ENCODE data around the gene UHMK1. TPM values are rescaled to one million over a fixed set of nuclear protein-coding genes. Genes with fewer than 3 reads are reported as not detected.

Gene UHMK1
- total RNA-seq, 1 donor from 2014 or later = 24.7 TPM

GRCh38 chr1:162502077-162502476 lies 4.5 kb downstream of the UHMK1 start:
- intact Hi-C loops (cut with DNase I) = no loop called here
- no peak for DNase-seq (ENCODE audit: low spot score)

DNA sequence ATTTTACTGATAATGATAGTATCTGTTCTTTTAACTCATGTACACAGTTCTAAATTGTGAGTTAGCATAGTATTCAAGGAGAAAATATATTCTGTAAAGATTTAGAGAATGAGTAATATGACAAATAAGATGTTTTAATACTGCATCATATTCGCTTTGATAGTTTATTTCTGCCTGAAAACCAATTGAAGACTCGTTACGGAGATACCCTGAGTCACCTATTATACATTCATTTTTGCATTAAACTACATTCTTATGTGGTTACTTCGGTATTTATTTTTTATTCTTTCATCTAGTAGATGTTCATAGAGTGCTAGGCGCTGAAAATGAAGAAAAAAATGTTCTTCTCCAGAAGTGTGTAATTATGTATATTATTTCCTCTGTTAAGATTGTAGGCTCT lies 5.3 kb downstream of the UHMK1 start:
- no peak for DNase-seq (ENCODE audit: low spot score)
- intact Hi-C loops (cut with DNase I) = no loop called here

DNA sequence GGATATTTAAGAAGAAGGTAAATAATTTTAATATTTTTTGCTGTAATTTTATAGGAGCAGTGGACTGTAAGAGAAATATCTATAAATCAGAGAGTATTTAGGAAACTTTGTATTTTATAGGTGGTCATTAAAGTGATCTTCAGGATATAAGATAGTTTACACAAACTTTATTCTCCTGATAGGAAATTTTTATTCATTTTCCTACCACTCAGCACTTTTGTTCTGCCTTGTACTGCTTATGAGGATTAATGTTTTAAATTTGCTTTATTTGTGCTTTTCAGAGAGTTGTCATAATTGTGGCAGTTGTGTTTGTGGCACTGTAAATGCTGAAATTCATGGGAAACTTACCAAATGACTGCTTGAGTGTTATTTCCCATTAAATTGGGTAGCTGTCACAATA lies 29.7 kb downstream of the UHMK1 start:
- intact Hi-C loops (cut with DNase I) = no loop called here
- DNase-seq (ENCODE audit: low spot score) = no peak

DNA sequence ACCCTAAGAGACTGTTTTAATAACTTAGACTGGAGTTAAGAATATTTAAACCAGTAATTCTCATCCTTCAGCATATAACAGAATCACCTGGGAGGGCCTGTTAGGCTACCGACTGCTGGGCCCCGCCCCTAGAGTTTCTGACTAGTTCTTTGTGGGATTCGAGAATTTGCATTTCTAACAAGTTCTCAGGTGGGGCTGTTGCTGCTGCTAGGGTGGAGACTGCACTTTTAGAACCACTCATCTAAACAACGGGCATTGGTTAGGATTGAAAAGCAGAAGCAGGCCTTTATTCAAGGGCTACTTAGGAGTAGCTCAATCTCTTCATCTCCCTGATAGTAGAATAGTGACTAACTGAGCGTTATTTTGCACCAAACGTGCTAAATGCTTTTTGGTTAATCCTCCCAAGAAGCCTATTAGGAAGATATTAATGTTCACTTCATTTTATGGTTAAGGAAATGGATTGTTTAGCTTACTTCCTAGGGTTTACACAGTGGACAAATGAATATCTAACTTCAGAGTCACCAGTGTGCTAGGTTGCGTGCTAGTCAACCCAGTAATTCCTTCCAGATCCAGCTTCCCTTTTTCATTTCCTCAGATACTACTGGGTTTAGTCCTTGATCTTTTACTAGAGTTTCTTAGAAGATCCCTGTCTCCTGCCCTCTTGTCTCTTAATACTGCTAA lies 32.8 kb downstream of the UHMK1 start:
- no peak for DNase-seq (ENCODE audit: low spot score)
- intact Hi-C loops (cut with DNase I) = no loop called here

GRCh38 chr1:162530988-162531319 lies 33.3 kb downstream of the UHMK1 start:
- intact Hi-C loops (cut with DNase I) = no loop called here
- no peak for DNase-seq (ENCODE audit: low spot score)

- no peak for DNase-seq (ENCODE audit: low spot score)
- intact Hi-C loops (cut with DNase I) = no loop called here
Measured at GRCh38 chr1:162535501-162535900, 37.9 kb downstream of the UHMK1 start.

DNA sequence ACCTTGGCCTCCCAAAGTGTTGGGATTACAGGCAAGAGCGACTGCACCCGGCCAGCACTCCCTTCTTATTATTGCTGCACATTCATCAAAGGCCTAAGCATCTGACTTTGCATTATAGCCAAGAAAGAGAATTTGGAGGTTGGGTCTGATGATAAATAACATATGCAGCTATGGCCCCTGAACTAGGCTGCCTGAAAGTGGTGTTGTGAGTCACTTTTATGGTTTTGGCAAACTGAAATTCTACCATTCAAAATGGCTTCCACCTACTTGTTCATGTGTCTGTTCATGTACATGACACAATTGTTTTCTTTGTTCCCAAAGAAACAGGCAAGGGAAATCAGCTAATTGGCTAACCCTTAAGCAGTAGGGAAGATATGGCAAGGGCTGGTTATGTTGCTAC lies 38.9 kb downstream of the UHMK1 start:
- intact Hi-C loops (cut with DNase I) = no loop called here

GRCh38 chr1:162537216-162537615 lies 39.6 kb downstream of the UHMK1 start:
- intact Hi-C loops (cut with DNase I) = no loop called here
- DNase-seq (ENCODE audit: low spot score) = no peak

More for the DNA sequence above, 38.9 kb downstream of the UHMK1 start:
- no peak for DNase-seq (ENCODE audit: low spot score)

DNA sequence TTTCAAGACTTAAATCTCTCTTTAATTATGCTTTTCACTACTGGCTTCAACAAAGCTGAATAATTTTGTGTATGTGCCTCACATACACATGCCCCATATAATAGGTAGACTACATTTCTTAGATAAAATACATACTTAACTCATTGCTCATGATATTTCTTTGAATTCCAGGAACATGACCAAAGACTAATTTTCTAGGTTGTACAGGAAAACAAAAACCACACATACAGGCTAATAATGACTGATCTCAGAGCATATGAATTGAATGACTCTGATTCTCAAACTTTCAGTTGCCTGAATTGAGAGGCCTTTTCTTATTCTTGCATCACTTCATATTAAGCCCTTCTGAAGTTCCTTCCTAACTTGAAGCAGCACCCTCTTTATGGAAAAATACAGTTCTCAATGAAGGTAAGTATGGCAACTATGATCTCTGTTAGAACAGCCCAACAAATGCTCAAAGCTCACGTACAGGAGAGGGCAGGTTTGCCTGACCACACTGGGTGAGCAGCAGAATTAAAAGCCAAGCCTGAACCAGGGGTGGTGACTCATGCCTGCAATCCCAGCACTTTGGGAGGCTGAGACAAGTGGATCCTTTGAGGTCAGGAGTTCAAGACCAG lies 41.3 kb downstream of the UHMK1 start:
- intact Hi-C loops (cut with DNase I) = no loop called here
- DNase-seq (ENCODE audit: low spot score) = no peak

GRCh38 chr1:162541619-162542141 lies 44.1 kb downstream of the UHMK1 start:
- DNase-seq (ENCODE audit: low spot score) = no peak
- intact Hi-C loops (cut with DNase I) = no loop called here

DNA sequence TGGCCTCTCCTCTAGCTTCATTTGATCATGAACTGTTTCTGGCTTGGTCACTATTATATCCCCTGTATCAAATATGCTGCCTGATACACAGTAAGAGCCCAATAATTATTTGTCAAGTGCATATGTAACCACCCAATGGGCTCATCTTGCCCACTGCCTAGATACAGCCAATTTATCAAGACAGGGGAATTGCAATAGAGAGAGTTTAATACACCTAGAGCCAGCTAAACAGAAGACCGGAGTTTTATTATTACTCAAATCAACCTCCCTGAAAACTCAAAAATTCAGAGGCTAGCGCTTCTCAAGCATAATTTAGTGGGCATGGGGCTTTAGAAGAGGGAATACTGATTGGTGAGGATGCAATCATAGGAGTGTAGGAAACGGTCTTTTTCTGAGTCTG lies 45.6 kb downstream of the UHMK1 start:
- intact Hi-C loops (cut with DNase I) = no loop called here

GRCh38 chr1:162548170-162548569 lies 50.6 kb downstream of the UHMK1 start:
- intact Hi-C loops (cut with DNase I) = no loop called here
- no peak for DNase-seq (ENCODE audit: low spot score)

More for the DNA sequence above, 45.6 kb downstream of the UHMK1 start:
- no peak for DNase-seq (ENCODE audit: low spot score)

- intact Hi-C loops (cut with DNase I) = no loop called here
- DNase-seq (ENCODE audit: low spot score) = no peak
Measured at GRCh38 chr1:162549001-162549400, 51.4 kb downstream of the UHMK1 start.

DNA sequence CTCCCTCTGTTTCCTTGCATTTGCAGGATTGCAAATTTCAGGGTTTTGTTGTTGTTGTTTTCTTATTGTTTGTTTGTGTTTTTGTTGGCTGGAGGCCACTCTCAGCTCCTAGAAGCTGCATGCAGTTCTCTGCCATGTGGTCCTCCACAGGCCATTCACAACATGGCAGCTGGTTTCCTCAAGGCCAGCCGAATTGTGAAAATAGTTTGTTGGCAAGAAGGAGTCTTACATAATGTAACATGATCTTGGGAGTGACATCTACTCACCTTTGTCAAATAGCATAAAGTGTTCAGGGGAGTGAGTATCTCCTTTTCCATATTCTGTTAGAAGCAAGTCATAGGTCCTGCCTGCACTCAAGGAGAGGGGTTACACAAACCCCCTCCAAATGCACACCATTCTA lies 53.3 kb downstream of the UHMK1 start:
- DNase-seq (ENCODE audit: low spot score) = no peak
- intact Hi-C loops (cut with DNase I) = no loop called here

DNA sequence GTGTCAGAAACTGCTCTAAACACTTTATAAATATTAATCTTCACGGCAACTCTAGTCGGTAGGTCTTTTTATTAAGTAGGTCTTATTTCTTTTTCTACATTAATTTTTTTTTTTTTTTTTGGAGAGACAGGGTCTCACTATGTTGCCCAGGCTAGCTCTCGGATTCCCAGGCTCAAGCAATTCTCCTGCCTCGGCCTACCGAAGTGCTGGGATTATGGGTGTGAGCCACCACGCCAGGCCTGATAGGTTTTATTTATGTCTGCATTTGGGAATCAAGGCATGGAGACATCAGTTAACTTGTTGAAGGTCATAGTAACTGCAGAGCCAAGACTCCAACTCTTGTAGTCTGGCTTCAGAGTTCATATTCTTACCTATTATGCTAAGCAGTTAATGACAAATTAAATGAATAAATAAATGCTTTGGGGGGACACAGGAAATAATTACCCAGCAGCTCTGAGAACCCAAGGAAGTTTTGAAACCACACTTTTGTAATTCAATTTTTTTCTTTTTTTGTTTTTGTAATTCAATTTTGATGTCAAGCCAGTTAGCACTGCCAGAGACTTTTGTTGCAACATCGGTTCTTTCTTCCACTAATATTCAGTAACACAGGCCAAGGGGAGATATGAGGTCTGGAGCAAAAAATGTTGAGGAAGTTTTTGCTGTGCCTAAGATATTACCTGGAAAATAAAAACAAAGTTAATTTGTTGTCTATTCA lies 54.5 kb downstream of the UHMK1 start:
- intact Hi-C loops (cut with DNase I) = no loop called here
- DNase-seq (ENCODE audit: low spot score) = no peak

DNA sequence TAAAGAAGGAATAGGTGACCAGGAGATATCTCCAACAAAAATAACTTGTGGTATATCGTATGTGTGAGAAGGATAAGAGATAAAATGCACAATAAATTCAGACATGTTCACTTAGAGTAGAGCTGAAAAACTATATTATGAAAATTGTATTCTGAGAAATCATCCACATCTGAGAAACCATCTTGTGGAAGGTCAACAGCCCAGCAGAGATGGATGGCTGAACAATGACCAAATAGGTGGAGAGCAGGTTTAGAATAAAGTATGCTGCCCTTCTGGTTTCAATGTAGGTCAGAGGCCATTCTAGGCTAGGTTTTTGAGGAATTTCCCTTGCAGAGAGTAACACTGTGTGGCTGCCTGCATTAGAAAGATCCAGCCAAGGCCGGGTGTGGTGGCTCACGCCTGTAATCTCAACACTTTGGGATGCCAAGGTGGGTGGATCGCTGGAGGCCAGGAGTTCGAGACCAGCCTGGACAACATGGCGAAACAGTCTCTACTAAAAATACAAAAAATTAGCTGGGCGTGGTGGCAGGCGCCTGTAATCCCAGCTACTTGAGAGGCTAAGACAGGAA lies 55.1 kb downstream of the UHMK1 start:
- intact Hi-C loops (cut with DNase I) = no loop called here
- no peak for DNase-seq (ENCODE audit: low spot score)

GRCh38 chr1:162554258-162554657 lies 56.6 kb downstream of the UHMK1 start:
- no peak for DNase-seq (ENCODE audit: low spot score)
- intact Hi-C loops (cut with DNase I) = no loop called here

DNA sequence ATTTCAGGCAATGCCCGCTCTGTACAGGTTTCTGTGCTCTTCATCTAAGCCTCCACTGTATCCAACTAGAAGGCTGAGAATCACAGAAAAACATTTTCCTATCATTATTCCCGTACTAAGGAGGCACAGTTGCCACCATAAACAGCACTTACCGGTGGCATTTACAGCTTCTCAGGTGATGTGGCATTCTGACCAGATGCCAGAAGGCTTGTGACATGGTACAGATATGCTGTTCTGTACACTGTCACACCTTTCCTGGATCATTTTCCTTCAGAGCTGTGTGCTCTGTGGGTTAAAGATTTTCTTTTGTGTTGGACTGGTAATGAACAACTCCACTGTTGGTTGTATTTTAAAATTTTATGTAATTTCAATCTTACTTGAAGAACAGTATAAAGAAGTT lies 59.9 kb downstream of the UHMK1 start:
- no peak for DNase-seq (ENCODE audit: low spot score)
- intact Hi-C loops (cut with DNase I) = no loop called here

DNA sequence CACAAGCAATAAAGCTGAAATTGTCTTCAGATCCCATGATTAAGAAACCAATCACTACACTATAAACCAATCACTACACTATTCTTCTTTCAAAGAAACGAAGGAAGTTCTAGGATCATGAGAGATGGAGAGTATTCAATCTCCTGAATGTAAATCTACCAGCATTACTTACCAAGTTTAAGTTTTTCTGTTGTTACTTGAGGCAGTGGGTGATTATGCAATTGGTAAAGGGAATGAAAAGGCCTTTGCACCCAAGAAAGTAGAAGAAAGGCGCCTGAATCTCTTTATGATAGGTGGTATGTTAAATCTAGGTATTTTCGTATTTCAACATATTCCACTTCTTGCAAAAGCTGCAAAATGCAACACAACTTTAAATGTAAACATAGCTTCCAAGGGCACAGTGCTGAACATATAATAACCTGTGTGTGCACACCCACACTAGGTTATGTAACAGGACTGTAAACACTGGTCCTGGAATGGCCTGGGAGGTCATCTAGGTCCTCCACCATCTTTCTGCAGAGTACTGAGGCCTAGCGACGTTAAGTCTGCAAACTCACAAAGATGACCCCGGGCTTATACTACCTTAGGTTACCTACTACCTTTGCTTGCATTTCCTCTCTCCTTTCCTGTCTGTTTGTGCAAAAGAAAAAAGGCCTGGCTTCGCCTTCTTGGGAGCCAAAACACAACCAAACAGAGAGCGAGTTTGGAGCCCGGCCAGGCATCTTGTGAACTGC lies 62.9 kb downstream of the UHMK1 start:
- DNase-seq (ENCODE audit: low spot score) = no peak
- intact Hi-C loops (cut with DNase I) = loop anchor here (1.0 kb wide), 1 partner anchor 63 kb away; the partner anchor contains the start of gene UHMK1
